GM23338 (cell line): Measurements from ENCODE around the gene CD40. TPM values are rescaled to one million over a fixed set of nuclear protein-coding genes. Genes with fewer than 3 reads are reported as not detected.

Source experiments
- ATAC-seq: fragments of 200-7000 bp; cut with Tn5 transposase; 3 replicates; pipeline ENCODE4 v1.9.1; 2020
- DNase-seq: peaks from one replicate; pipeline ENCODE4 v3.0.0-alpha.2; 2015; ENCODE audit warnings: low spot score
- H2AFZ ChIP-seq: fragments of 200-600 bp; sonication (generic); 2 replicates; pipeline ENCODE4 v1.8.0; 2016; ENCODE audit warnings: antibody characterized with exemption, mild to moderate bottlenecking, moderate library complexity
- H3F3A ChIP-seq: fragments of 200-600 bp; sonication (generic); replicated peaks from 2 replicates; pipeline ENCODE4 v1.8.0; 2017; ENCODE audit warnings: antibody characterized with exemption, mixed run types, low read depth
- H3K27ac ChIP-seq: fragments of 200-600 bp; sonication (generic); 2 replicates; pipeline ENCODE4 v1.6.1; 2016; ENCODE audit warnings: low read depth
- H3K27me3 ChIP-seq: fragments of 200-600 bp; sonication (generic); 2 replicates; pipeline ENCODE4 v1.8.0; 2016; ENCODE audit warnings: mild to moderate bottlenecking, mixed run types, moderate library complexity; ENCODE audit not compliant: insufficient read depth
- H3K36me3 ChIP-seq: fragments of 200-600 bp; sonication (generic); 2 replicates; pipeline ENCODE4 v1.8.0; 2016; ENCODE audit warnings: mild to moderate bottlenecking; ENCODE audit not compliant: insufficient read depth
- H3K4me1 ChIP-seq: fragments of 200-600 bp; sonication (generic); 2 replicates; pipeline ENCODE4 v1.8.0; 2016; ENCODE audit warnings: mild to moderate bottlenecking, moderate library complexity; ENCODE audit not compliant: insufficient read depth
- H3K4me2 ChIP-seq: fragments of 200-600 bp; sonication (generic); 2 replicates; pipeline ENCODE4 v1.7.1; 2017; ENCODE audit warnings: mixed run types
- H3K4me3 ChIP-seq: fragments of 200-600 bp; sonication (generic); 2 replicates; pipeline ENCODE4 v1.6.1; 2016; ENCODE audit warnings: mixed run types
- H3K79me2 ChIP-seq: fragments of 200-600 bp; sonication (generic); replicated peaks from 2 replicates; pipeline ENCODE4 v1.8.0; 2017; ENCODE audit warnings: mild to moderate bottlenecking; ENCODE audit not compliant: insufficient read depth
- H3K9me2 ChIP-seq: fragments of 200-600 bp; sonication (generic); 2 replicates; pipeline ENCODE4 v1.8.0; 2017; ENCODE audit not compliant: insufficient read depth
- H4K20me1 ChIP-seq: fragments of 200-600 bp; sonication (generic); replicated peaks from 2 replicates; pipeline ENCODE4 v1.8.0; 2017; ENCODE audit warnings: mild to moderate bottlenecking; ENCODE audit not compliant: insufficient read depth
- H3K27ac Mint-ChIP-seq: 2 replicates; pipeline ENCODE4 v1.8.0; 2020; ENCODE audit warnings: inconsistent platforms, mild to moderate bottlenecking, moderate library complexity, mixed read lengths
- H3K27me3 Mint-ChIP-seq: 3 replicates; pipeline ENCODE4 v1.8.0; 2022; ENCODE audit warnings: low read depth, mild to moderate bottlenecking, moderate library complexity, mixed read lengths, inconsistent platforms; ENCODE audit not compliant: insufficient read depth, poor library complexity
- H3K36me3 Mint-ChIP-seq: 3 replicates; pipeline ENCODE4 v1.8.0; 2021; ENCODE audit warnings: low read depth, mild to moderate bottlenecking, inconsistent platforms, moderate library complexity, mixed read lengths
- H3K4me1 Mint-ChIP-seq: 3 replicates; pipeline ENCODE4 v1.8.0; 2020; ENCODE audit warnings: mild to moderate bottlenecking, inconsistent platforms, mixed read lengths
- H3K4me3 Mint-ChIP-seq: 3 replicates; pipeline ENCODE4 v1.8.0; 2021; ENCODE audit warnings: moderate library complexity, mild to moderate bottlenecking, inconsistent platforms, mixed read lengths
- H3K9me3 Mint-ChIP-seq: 3 replicates; pipeline ENCODE4 v1.8.0; 2020; ENCODE audit warnings: moderate library complexity, mild to moderate bottlenecking, inconsistent platforms, mixed read lengths
- CREB1 ChIP-seq: fragments of 250-450 bp; sonication (Bioruptor Pico); IDR thresholded peaks from 2 replicates; pipeline ENCODE4 v1.5.0; 2020; ENCODE audit warnings: low read depth, mild to moderate bottlenecking, moderate library complexity
- CTCF ChIP-seq, 2 experiments: fragments of 200-600 bp in 1 of 2; sonication (generic) in 1 of 2; conservative IDR thresholded peaks; 2 replicates each; pipeline versions ENCODE4 v1.5.1 to v1.6.1; 2016 to 2017; ENCODE audit warnings: antibody characterized with exemption in 2 of 2, low read depth in 2 of 2, mild to moderate bottlenecking in 2 of 2, moderate library complexity in 1 of 2
- NANOG ChIP-seq: IDR thresholded peaks from 2 replicates; pipeline ENCODE4 v1.6.1; 2016; ENCODE audit warnings: antibody characterized with exemption, borderline replicate concordance
- POLR2AphosphoS5 ChIP-seq: IDR thresholded peaks from 2 replicates; pipeline ENCODE4 v1.6.1; 2016; ENCODE audit warnings: antibody characterized with exemption, low read depth
- REST ChIP-seq: IDR thresholded peaks from one replicate; pipeline ENCODE4 v1.6.1; 2018; ENCODE audit warnings: antibody characterized with exemption; ENCODE audit not compliant: unreplicated experiment
- ZNF331 ChIP-seq: fragments of 250-450 bp; sonication (Bioruptor Pico); IDR thresholded peaks from 2 replicates; pipeline ENCODE4 v1.5.0; 2020; ENCODE audit warnings: low read depth, mild to moderate bottlenecking, moderate library complexity
- polyA plus RNA-seq: library from polyadenylated mRNA; unstranded; fragments of >200 nt; fragmentation: Nextera tagmentation; extraction: Ambion mirVana; gene quantifications from 2 replicates; pipeline ENCODE4 v1.2.1, GENCODE V29; 2016
- total RNA-seq: library from RNA; depleted of rRNA; stranded (reverse); fragments of >200 nt; shearing (Covaris generic); gene quantifications from 2 replicates; pipeline ENCODE4 v1.2.3, GENCODE V29; 2014

Gene CD40
- total and polyA plus RNA-seq, 2 experiments from 2014 or later = 15.4 to 18.9 TPM

GRCh38 chr20:46122516-46123481, 4.7 kb downstream of the CD40 start:
- Histone ChIP-seq H3K4me3 (no peak overlapping the region), H3K36me3 (no peaks in the 10 kb centered on the region), H2AFZ (no peak overlapping the region), H4K20me1 (peaks cover 19% of the 10 kb centered on the region; the same call in 1 of the 2 replicates), H3K79me2 (no peaks in the 10 kb centered on the region), H3F3A (0 out of 2 replicates have a peak, but pooled peaks cover under 1% of the 10 kb centered on the region), H3K4me2 (no peak overlapping the region), H3K4me1 (peaks cover 7% of the 10 kb centered on the region), H3K9me2 (no peaks in the 10 kb centered on the region), H3K27ac (no peak overlapping the region), H3K27me3 (0 out of 2 replicates have a peak, but pooled peaks cover under 1% of the 10 kb centered on the region)
- Mint-ChIP-seq H3K9me3 (no peaks in the 10 kb centered on the region), H3K27ac (no peak overlapping the region), H3K4me1 (peaks cover 5% of the 10 kb centered on the region; the same call in 2 of the 3 replicates), H3K4me3 (no peak overlapping the region), H3K27me3 (peaks cover 8% of the 10 kb centered on the region), H3K36me3 (peaks cover 30% of the 10 kb centered on the region)
- DNase-seq (no peak), ATAC-seq (no peak)
- TF ChIP-seq REST (no peak), POLR2AphosphoS5 (no peak)

DNA sequence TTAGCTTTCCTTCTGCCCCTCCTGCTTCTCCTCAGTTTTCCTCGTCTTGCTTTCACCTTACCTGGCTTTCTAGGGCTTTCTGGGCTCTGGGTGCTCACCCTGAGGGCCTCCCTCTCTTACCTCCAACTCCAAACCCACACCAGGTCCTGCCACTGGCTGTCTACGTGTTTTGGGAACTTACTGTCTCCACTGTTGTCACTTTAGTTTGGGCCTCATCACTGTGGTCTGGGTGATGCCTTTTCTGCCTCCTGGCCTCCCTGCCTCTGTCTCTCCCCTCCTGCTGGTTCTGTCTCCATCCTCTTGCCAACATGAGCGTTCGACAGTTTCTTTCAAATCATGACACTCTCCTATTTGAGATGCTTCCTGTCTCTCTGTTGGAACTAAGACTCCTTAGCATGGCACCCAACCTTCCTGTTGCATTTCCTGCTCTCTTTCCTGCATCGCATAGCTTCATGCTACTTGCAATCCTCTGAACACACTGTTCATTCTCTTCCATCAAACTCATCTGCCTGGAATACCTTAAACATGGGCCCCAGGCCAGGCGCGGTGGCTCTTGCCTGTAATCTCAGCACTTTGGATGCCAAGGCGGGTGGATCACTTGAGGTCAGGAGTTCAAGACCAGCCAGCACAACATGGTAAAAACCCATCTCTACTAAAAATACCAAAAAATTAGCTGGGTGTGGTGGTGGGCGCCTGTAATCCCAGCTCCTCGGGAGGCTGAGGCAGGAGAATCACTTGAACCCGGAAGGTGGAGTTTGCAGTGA, 5.5 kb downstream of the CD40 start:
- Histone ChIP-seq H3K9me2 (no peaks in the 10 kb centered on the region), H3K27me3 (no peaks in the 10 kb centered on the region), H2AFZ (no peak overlapping the region), H3K4me3 (no peak overlapping the region), H3K27ac (no peak overlapping the region), H4K20me1 (peaks cover 19% of the 10 kb centered on the region; the same call in 1 of the 2 replicates), H3K4me2 (no peak overlapping the region), H3K4me1 (peaks cover 6% of the 10 kb centered on the region), H3K36me3 (no peaks in the 10 kb centered on the region), H3K79me2 (no peaks in the 10 kb centered on the region), H3F3A (no peaks in the 10 kb centered on the region)
- Mint-ChIP-seq H3K4me1 (peaks cover 5% of the 10 kb centered on the region; the same call in 2 of the 3 replicates), H3K27me3 (peaks cover 3% of the 10 kb centered on the region), H3K36me3 (peaks cover 30% of the 10 kb centered on the region), H3K4me3 (no peak overlapping the region), H3K27ac (no peak overlapping the region), H3K9me3 (no peaks in the 10 kb centered on the region; the same call in 2 of the 3 replicates)
- DNase-seq (no peak), ATAC-seq (no peak)
- TF ChIP-seq CREB1 (CRISPR knock-in tag) = no peak
- TF ChIP-seq ZNF331 (CRISPR knock-in tag) = no peak
- no peak for TF ChIP-seq NANOG
- no peak for TF ChIP-seq CTCF (conservative IDR thresholded peaks at IDR 0.05; ENCODE audit: low read depth in 2 of 2)
